ENCODE data around the gene TMBIM6.

DNA sequence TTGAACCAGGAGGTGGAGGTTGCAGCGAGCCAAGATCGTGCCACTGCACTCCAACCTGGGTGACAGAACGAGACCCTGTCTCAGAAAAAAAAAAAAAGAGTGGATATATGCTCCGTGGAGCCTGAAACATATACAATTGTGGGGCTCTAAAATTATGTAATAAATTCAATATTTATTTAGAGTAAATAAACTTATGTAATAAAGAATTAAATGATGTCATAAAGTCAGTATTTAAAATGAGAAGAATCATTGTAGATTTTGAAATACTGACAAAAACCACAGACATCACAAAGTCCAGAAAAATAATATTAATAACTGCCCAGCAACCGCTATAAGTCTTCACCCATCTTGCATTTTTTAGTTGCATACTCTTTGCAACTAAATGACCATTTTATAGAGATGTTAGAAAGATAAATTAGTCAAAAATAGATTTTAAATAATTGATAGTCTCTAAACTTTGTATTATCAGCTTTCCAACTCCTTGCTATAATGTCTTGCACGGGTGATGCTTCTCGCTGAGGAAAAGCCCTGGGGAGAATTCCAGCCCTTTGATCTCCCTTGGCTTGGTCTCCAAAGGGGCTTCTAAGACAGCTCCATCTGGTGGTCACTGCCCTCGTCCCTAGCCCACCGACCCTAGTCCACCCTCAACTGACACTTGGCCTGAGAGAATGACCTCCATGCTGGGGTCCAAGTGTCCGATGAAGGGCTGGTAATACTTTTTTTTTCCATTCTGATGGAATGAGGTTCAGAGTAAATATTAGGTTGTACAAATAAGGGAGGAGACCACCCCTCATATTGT, 7.9 kb upstream of the TMBIM6 start:
- TF ChIP-seq EZH2 (IDR thresholded peaks at IDR 0.05; ENCODE audit: insufficient read depth, poor library complexity, severe bottlenecking) (no peak), EZH2phosphoT487 (IDR thresholded peaks at IDR 0.05; ENCODE audit: insufficient read depth, low read depth) (no peak)

Data from GM23248 (cell line).